Body of pancreas (tissue), 4 donors: ENCODE results near the gene MSTN. TPM values are rescaled to one million over a fixed set of nuclear protein-coding genes. Genes with fewer than 3 reads are reported as not detected.

Source experiments
- ATAC-seq: fragments of 150-250 bp; one replicate; pipeline ENCODE4 v1.9.1; 2016
- DNase-seq, 4 donors: peaks; one replicate each; pipeline ENCODE4 v3.0.0-alpha.2; 2019
- H3K27ac ChIP-seq, 4 donors: fragments of 200-600 bp; sonication (generic); 1 replicate in 3 of 4; 2 replicates in 1 of 4; pipeline versions ENCODE4 v1.5.1 to v1.6.1; 2016 to 2019; ENCODE audit warnings: mild to moderate bottlenecking in 1 of 4, mixed read lengths in 1 of 4, moderate library complexity in 1 of 4
- H3K27me3 ChIP-seq, 2 donors: fragments of 200-600 bp; sonication (generic); one replicate each; pipeline ENCODE4 v1.6.0; 2016; ENCODE audit warnings: mild to moderate bottlenecking in 1 of 2
- H3K36me3 ChIP-seq, 2 donors: fragments of 200-600 bp; sonication (generic); replicated peaks in 1 of 2; 2 replicates each; pipeline ENCODE4 v1.5.1; 2016; ENCODE audit warnings: low read depth in 2 of 2; ENCODE audit not compliant: insufficient read depth in 1 of 2
- H3K4me1 ChIP-seq: fragments of 200-600 bp; sonication (generic); one replicate; pipeline ENCODE4 v1.6.0; 2016
- H3K4me3 ChIP-seq, 2 donors: fragments of 200-600 bp; sonication (generic); 1 replicate in 1 of 2; 2 replicates in 1 of 2; pipeline ENCODE4 v1.5.1; 2016 to 2019
- H3K9me3 ChIP-seq, 3 donors: fragments of 200-600 bp; sonication (generic); 1 replicate in 2 of 3; 2 replicates in 1 of 3; pipeline ENCODE4 v1.5.1; 2016
- CTCF ChIP-seq, 7 experiments: fragments of 450-650 bp in 4 of 7; fragments of 200-600 bp in 3 of 7; sonication (generic) in 3 of 7; IDR thresholded peaks; one replicate each; pipeline ENCODE4 v1.5.1; 2016 to 2019; ENCODE audit warnings: antibody characterized with exemption in 7 of 7
- POLR2A ChIP-seq, 3 donors: fragments of 450-650 bp; IDR thresholded peaks; one replicate each; pipeline ENCODE4 v1.6.1; 2016; ENCODE audit warnings: antibody characterized with exemption in 3 of 3, mild to moderate bottlenecking in 2 of 3
- WGBS, 2 donors: methylation state at CpG; one replicate each; pipeline ENCODE4 v1.1.5; 2017; 5-methylcytosine and 5-hydroxymethylcytosine counted together
- intact Hi-C: fragments of 100-400 bp; cut with DNase I; formaldehyde crosslinking; loops from one replicate; pipeline ENCODE4 v1.15.1; 2023
- total RNA-seq, 2 donors: library from RNA; depleted of rRNA; stranded (reverse); fragments of >200 nt; gene quantifications; one replicate each; pipeline ENCODE4 v1.1.0, GENCODE V29; 2016

The MSTN gene
- total RNA-seq, 2 donors from 2014 or later: not detected

- Histone ChIP-seq H3K4me1 (no peaks in the 10 kb centered on the region), H3K27ac (no peak overlapping the region), H3K27me3 (no peaks in the 10 kb centered on the region), H3K36me3 (no peaks in the 10 kb centered on the region), H3K4me3 (no peak overlapping the region), H3K9me3 (no peaks in the 10 kb centered on the region)
- TF ChIP-seq CTCF (IDR thresholded peaks at IDR 0.05) (no peak), POLR2A (IDR thresholded peaks at IDR 0.05) (no peak)
- no peak for DNase-seq
- intact Hi-C loops: no loop called here
- ATAC-seq: no peak
Observed at GRCh38 chr2:190106783-190107182, 44.3 kb upstream of the MSTN start.

- intact Hi-C loops: no loop called here
- Histone ChIP-seq H3K27me3 (no peaks in the 10 kb centered on the region), H3K27ac (no peak overlapping the region), H3K36me3 (no peaks in the 10 kb centered on the region), H3K4me3 (no peak overlapping the region), H3K9me3 (no peaks in the 10 kb centered on the region), H3K4me1 (no peaks in the 10 kb centered on the region)
- no peak for TF ChIP-seq POLR2A (IDR thresholded peaks at IDR 0.05)
- TF ChIP-seq CTCF (IDR thresholded peaks at IDR 0.05): no peak
- DNase-seq (no peak), ATAC-seq (no peak)
- 74 to 80% methylated on average over 2 of the region's 2 CpGs for WGBS, 2 donors
Observed at GRCh38 chr2:190105554-190105953, 43.0 kb upstream of the MSTN start.

DNA sequence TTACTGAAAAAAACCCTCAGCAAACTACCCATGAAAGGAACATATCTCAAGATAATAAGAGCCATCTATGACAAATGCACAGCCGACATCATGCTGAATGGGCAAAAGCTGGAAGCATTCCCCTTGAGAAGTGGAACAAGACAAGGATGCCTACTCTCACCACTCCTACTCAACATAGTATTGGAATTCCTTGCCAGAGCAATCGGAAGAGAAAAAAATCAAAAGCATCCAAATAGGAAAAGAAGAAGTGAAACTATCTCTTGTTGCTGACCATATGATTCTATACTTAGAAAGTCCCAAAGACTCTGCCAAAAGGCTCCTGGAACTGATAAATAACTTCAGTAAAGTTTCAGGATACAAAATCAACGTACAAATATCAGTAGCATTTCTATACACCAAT, 40.6 kb upstream of the MSTN start:
- Histone ChIP-seq H3K27ac (no peak overlapping the region), H3K9me3 (no peaks in the 10 kb centered on the region), H3K4me1 (no peaks in the 10 kb centered on the region), H3K4me3 (no peak overlapping the region), H3K36me3 (no peaks in the 10 kb centered on the region), H3K27me3 (no peaks in the 10 kb centered on the region)
- TF ChIP-seq CTCF (IDR thresholded peaks at IDR 0.05) (no peak), POLR2A (IDR thresholded peaks at IDR 0.05) (no peak)
- no peak for ATAC-seq
- WGBS, 2 donors: 58 to 79% methylated on average over 3 of the region's 3 CpGs
- intact Hi-C loops: no loop called here
- DNase-seq: no peak

DNA sequence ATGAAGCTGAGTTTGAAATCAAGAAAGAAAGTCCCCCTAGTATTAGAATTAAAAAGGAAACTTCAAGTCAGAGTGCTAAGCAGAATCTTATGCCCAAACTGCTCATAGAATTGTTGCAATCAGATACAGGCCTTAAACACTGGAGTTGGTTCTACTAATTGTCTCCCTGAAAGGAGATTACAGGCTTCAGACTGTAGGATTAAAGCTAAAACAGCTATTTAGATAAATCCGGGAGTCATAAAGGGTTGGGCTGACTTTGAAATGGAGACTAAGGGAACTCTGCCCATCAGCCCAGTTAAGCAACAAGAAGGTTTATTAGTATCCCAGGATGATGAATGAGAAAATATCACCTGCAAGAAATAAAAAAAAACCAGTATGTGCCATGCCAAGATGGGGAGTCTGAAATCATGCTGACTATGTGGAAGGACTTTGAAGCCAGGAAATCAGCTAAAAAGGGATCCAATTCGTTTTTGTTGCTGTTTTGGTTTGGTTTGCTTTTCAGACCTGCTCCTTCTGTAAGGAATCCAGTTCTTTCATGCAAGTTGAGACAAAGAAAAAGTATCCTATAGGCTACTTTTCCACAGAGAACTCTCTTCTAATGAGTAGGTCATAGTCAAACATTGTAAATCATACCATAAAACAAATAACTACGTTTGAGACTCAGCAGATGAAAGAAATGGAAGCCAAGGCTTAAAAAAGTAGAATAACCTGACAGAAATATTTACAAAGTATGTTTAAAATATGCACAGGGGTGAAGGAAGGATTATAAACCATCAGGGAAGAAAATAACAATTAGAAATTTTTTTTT, 37.6 kb upstream of the MSTN start:
- H3K9me3 ChIP-seq: no peaks in the 10 kb centered on the region
- H3K27me3 ChIP-seq: no peaks in the 10 kb centered on the region
- DNase-seq (no peak), ATAC-seq (no peak)
- no peak overlapping the region for H3K4me3 ChIP-seq
- WGBS, 2 donors: 41% methylated on average over 3 of the region's 3 CpGs
- H3K36me3 ChIP-seq: no peaks in the 10 kb centered on the region
- TF ChIP-seq POLR2A (IDR thresholded peaks at IDR 0.05) (no peak), CTCF (IDR thresholded peaks at IDR 0.05) (no peak)
- no peak overlapping the region for H3K27ac ChIP-seq
- no peaks in the 10 kb centered on the region for H3K4me1 ChIP-seq
- intact Hi-C loops: no loop called here

DNA sequence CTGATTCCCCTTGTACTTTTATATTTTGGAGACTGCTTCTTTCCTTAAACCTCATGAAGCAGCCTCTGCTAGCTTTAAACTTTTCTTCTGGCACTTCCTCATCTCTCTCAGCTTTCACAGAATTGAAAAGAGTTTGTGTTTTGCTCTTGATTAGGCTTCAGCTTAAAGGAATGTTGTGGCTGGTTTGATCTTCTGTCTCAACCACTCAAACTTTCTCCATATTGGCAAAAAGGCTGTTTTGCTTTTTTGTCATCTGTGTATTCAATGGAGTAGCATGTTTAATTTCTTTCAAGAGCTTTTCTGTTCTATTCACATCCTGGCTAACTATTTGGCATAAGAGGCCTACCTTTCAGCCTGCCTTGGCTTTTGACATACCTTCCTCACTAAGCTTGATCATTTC, 36.3 kb upstream of the MSTN start:
- DNase-seq (no peak), ATAC-seq (no peak)
- Histone ChIP-seq H3K4me1 (no peaks in the 10 kb centered on the region), H3K36me3 (no peaks in the 10 kb centered on the region), H3K4me3 (no peak overlapping the region), H3K27ac (no peak overlapping the region), H3K27me3 (no peaks in the 10 kb centered on the region), H3K9me3 (no peaks in the 10 kb centered on the region)
- TF ChIP-seq POLR2A (IDR thresholded peaks at IDR 0.05) (no peak), CTCF (IDR thresholded peaks at IDR 0.05) (no peak)
- intact Hi-C loops: no loop called here
